Measurements from ENCODE around the gene CD300LG.

GRCh38 chr17:43892647-43892952 lies 45.6 kb downstream of the CD300LG start:
- TF ChIP-seq CTCF (conservative IDR thresholded peaks at IDR 0.05) (no peak), EZH2 (IDR thresholded peaks at IDR 0.05; ENCODE audit: low read depth) (no peak)
